ENCODE measurements around the gene FBXO46. TPM values are rescaled to one million over a fixed set of nuclear protein-coding genes. Genes with fewer than 3 reads are reported as not detected.

The FBXO46 gene
- total and polyA plus RNA-seq, 12 donors: 5.2 to 13.5 (median 9.1) TPM

- no peaks in the 10 kb centered on the region for H3K9me3 ChIP-seq
- no peak for ATAC-seq
- WGBS, 2 donors: 95 to 100% methylated on average over 3 of the region's 3 CpGs
- no peak for DNase-seq
- intact Hi-C loops (cut with DNase I): loop anchor here in 1 of 10 donors (5.0 kb wide), 1 partner anchor 52 kb away; the partner anchor contains the start of gene SIX5
- H3K27ac ChIP-seq: no peak overlapping the region
- peaks cover 0 to 41% (median 15%) of the 10 kb centered on the region in 9 donors for H3K36me3 ChIP-seq
- H3K27me3 ChIP-seq: no peaks in the 10 kb centered on the region
- TF ChIP-seq, protein P1, sequence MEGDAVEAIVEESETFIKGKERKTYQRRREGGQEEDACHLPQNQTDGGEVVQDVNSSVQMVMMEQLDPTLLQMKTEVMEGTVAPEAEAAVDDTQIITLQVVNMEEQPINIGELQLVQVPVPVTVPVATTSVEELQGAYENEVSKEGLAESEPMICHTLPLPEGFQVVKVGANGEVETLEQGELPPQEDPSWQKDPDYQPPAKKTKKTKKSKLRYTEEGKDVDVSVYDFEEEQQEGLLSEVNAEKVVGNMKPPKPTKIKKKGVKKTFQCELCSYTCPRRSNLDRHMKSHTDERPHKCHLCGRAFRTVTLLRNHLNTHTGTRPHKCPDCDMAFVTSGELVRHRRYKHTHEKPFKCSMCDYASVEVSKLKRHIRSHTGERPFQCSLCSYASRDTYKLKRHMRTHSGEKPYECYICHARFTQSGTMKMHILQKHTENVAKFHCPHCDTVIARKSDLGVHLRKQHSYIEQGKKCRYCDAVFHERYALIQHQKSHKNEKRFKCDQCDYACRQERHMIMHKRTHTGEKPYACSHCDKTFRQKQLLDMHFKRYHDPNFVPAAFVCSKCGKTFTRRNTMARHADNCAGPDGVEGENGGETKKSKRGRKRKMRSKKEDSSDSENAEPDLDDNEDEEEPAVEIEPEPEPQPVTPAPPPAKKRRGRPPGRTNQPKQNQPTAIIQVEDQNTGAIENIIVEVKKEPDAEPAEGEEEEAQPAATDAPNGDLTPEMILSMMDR (IDR thresholded peaks at IDR 0.05): no peak
- H3K4me3 ChIP-seq: no peak overlapping the region
- H3K4me1 ChIP-seq: peaks cover 3 to 22% (median 20%) of the 10 kb centered on the region in 9 donors
These were observed 15.6 kb downstream of the FBXO46 start for GRCh38 chr19:45715139-45715538.

DNA sequence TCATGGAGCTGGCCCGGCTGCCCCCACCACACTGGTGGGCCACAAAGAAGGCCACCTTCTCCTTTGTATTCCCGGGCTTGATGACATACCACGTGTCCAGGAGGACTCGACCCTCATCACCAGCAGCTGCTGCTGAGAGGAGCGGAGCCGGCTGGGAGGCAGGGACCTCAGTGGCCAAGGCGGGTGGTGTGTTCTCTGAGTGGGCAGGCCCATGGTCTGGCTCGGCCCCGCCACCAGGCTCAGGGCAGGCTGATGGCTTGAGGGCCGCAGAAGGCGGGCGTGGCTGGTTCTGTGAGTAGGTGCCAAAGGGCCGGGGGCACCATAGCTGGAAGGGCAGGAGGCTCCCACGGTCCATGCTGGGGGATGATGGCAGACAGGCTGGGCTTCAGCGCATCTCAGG lies 17.6 kb downstream of the FBXO46 start:
- Histone ChIP-seq H3K4me1 (peaks cover 0 to 17% (median 15%) of the 10 kb centered on the region in 9 donors), H3K36me3 (peaks cover 0 to 36% (median 15%) of the 10 kb centered on the region in 9 donors), H3K4me3 (no peak overlapping the region), H3K27me3 (no peaks in the 10 kb centered on the region), H3K27ac (no peak overlapping the region), H3K9me3 (no peaks in the 10 kb centered on the region)
- no peak for DNase-seq
- 91% methylated on average over 15 of the region's 15 CpGs for WGBS, 2 donors
- intact Hi-C loops (cut with DNase I): no loop called here
- ATAC-seq: no peak
- TF ChIP-seq, protein P1 (IDR thresholded peaks at IDR 0.05): no peak

DNA sequence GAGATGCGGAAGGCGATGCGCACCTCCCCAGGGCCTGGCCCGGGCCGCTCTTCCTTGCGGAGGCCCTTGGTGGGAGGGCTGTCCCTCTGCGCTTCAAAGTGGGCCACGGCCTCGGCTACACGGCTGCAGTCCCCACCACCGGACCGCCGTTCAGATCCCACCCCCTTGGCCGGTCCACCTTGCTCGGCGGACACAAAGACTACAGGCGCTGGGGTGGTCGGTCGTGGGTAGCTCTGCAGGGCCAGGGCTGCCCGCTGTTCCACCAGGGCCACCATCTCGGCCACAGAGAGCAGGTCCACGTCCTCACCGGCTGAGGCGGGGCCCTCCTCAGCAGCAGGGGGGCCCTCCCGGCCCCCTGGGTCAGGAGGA lies 18.0 kb downstream of the FBXO46 start:
- H3K27me3 ChIP-seq: no peaks in the 10 kb centered on the region
- H3K36me3 ChIP-seq: peaks cover 0 to 36% (median 15%) of the 10 kb centered on the region in 9 donors
- DNase-seq: no peak
- no peak overlapping the region for H3K27ac ChIP-seq
- ATAC-seq: no peak
- peaks cover 0 to 13% (median 11%) of the 10 kb centered on the region in 9 donors for H3K4me1 ChIP-seq
- 93 to 97% methylated on average over 25 of the region's 25 CpGs for WGBS, 2 donors
- TF ChIP-seq, protein P1 (IDR thresholded peaks at IDR 0.05): no peak
- intact Hi-C loops (cut with DNase I): no loop called here
- no peak overlapping the region for H3K4me3 ChIP-seq
- no peaks in the 10 kb centered on the region for H3K9me3 ChIP-seq

- ATAC-seq (no peak), DNase-seq (no peak)
- TF ChIP-seq, protein P1 (IDR thresholded peaks at IDR 0.05): no peak
- Histone ChIP-seq H3K36me3 (peaks cover 0 to 36% (median 15%) of the 10 kb centered on the region in 9 donors), H3K9me3 (no peaks in the 10 kb centered on the region), H3K27me3 (no peaks in the 10 kb centered on the region), H3K27ac (no peak overlapping the region), H3K4me1 (peaks cover 0 to 15% (median 11%) of the 10 kb centered on the region in 9 donors), H3K4me3 (no peak overlapping the region)
- WGBS, 2 donors: 89 to 90% methylated on average over 70 to 76 of the region's 76 CpGs
- intact Hi-C loops (cut with DNase I): no loop called here
These were observed 18.6 kb downstream of the FBXO46 start for GRCh38 chr19:45711851-45712698.

All from heart right ventricle (tissue), 16 donors.